ENCODE measurements around the gene TRIM67.
"Not testable (repeated sequence)": the region's sequence is repeated elsewhere in the genome, so short reads cannot be mapped to it uniquely, and the experiment has no call there.

TRIM67 gene

GRCh38 chr1:231158141-231158540 is 3.7 kb upstream of the TRIM67 start:
- DNase-seq (ENCODE audit: low spot score), result not testable (repeated sequence)

DNA sequence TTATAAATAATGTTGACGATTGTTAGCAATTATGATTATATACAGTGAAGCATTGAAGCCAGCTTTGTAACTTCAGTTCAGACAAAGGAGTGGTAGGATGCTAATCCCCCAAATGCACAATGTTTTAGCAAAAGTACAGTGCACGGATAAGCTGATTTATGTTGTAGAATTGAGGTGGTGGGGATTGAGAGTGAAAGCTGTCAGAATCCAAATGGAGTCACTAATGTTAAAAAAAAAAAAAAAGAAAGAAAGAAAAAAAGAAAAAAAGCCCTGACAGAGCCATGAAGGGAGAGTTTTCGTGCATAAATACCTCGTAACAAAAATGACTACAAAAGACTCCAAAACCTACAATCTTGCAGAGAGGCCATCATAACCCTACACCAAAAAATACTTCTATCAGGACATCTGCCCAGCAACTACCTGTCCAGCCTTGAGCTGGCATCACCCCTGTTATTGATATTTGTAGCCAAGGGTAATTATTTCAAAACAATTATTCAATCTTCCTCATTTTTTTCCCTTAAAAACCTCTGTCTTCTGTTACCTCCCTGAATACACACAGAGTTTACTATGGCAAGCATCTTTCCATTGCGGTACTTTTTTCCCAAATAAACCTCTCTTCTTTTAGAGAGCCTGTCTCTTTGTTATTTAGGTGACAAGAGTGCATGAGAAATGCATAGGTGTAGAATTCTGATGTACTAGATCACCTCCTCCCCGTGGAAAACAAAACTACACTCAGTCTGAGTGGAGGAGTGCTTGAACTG is 2.5 kb upstream of the TRIM67 start:
- DNase-seq (ENCODE audit: low spot score), result no peak

DNA sequence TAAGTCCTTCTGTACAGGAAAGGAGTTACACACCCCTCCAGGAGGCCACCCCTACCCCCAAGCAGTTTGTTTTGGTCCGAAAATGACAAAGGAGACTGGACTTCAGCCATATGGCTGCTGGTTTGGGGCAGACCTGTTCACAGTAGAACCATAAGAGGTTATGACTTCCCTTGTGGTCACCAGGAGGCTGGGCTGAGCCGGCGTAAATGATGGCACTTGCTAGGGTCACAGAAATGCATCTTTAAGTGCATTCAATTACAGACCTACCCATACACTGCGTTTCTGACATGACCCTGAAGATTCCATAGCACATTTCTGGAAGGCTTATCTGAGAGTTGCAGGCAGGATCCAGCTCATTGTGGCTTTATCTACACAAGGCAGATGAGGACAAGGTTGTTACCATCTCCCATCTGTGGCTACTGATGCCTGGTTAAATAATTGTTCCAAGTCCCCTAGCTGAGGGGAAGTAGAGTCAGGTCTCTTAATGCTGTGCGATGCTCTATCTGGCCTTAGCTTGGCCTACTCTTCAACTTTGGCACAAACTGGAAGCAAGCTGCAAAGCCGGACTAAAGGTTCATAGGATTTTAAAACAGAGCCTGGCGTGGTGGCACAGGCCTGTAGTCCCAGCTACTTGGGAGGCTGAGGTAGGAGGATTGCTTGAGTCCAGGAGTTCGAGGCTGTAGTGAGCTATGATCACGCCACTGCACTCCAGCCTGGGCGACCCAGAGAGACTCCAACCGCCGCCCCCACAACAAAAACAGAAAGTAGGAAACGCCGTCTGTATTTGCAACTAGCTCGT is 1.7 kb upstream of the TRIM67 start:
- no peak for DNase-seq (ENCODE audit: low spot score)

GRCh38 chr1:231160895-231161666 is 777 bp upstream of the TRIM67 start:
- no peak for DNase-seq (ENCODE audit: low spot score)

- no peak for DNase-seq (ENCODE audit: low spot score)
Measured at GRCh38 chr1:231162297-231162969, 575 bp downstream of the TRIM67 start.

DNA sequence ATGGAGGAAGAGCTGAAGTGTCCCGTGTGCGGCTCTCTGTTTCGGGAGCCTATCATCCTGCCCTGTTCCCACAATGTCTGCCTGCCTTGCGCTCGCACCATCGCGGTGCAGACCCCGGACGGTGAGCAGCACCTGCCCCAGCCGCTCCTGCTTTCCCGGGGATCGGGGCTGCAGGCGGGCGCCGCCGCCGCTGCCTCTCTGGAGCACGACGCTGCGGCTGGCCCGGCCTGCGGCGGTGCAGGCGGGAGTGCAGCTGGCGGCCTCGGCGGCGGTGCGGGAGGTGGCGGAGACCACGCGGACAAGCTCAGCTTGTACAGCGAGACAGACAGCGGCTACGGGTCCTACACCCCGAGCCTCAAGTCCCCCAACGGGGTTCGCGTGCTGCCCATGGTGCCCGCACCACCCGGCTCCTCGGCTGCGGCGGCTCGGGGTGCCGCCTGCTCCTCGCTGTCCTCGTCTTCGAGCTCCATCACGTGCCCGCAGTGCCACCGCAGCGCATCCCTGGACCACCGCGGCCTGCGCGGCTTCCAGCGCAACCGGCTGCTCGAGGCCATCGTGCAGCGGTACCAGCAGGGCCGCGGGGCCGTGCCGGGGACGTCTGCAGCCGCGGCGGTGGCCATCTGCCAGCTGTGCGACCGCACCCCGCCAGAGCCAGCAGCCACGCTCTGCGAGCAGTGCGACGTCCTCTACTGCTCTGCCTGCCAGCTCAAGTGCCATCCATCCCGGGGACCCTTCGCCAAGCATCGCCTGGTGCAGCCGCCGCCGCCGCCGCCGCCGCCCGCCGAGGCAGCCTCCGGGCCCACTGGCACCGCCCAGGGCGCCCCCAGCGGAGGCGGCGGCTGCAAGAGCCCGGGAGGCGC is 1.3 kb downstream of the TRIM67 start:
- no peak for DNase-seq (ENCODE audit: low spot score)

- DNase-seq (ENCODE audit: low spot score), result no peak
Measured at GRCh38 chr1:231163830-231164427, 2.1 kb downstream of the TRIM67 start.

DNA sequence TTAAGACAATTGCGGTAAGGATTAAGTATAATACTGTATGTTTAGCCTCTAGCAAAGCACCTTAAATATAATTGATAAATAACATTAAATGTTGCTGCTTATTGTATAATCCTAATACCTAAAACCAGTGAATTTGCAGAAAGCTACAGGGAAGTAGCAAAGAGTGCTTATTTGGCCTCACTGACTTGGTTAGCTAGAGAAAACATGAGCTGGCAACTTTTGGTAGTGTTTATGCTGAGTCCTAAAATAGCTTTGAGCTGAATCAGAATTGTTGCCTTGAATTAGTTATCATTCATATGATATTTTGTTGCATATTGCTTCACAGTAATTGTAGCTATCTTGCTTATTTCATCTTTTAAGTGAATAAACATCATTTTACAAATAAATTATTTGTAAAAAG is 3.5 kb downstream of the TRIM67 start:
- DNase-seq (ENCODE audit: low spot score), result no peak

GRCh38 chr1:231166398-231166797 is 4.5 kb downstream of the TRIM67 start:
- DNase-seq (ENCODE audit: low spot score), result no peak

DNA sequence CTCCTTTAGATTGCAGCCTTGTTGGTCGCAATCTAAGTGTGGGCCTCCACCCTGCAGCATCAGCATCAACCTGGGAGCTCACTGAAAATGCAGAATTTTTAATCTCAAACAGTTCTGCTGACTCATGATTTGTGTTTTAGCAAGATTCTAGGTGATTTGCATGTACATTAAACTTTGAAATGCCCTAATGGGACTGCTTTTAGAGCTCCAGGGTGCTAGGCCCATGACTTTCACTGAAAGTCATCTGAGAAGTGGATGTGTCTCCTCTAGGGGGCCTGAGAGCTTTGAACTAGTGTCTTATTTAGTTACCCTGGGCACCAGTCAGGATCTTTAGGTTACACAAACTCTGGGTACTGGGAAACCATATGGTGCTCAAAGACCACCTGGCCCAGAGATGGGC is 9.0 kb downstream of the TRIM67 start:
- no peak for DNase-seq (ENCODE audit: low spot score)

- no peak for DNase-seq (ENCODE audit: low spot score)
Measured at GRCh38 chr1:231171623-231172197, 9.9 kb downstream of the TRIM67 start.

DNA sequence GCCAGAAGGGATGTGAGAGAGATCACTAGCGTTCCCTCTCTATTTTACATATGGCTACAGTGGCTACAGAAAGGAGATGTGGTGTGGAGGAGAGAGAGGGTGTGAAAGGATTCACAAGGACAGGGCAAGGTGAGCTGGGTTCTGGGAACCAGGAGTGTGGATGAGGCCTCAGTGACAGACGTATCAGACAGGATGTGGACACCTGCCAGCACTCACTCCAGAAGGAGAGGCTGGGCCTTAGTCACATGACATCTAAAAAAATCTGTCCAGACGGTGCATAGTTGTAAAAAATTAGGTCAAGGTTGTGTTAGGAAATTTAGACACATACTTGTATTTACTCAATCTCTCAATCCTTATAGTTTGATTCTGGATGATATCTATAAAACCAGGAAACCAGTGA is 10.6 kb downstream of the TRIM67 start:
- no peak for DNase-seq (ENCODE audit: low spot score)

DNA sequence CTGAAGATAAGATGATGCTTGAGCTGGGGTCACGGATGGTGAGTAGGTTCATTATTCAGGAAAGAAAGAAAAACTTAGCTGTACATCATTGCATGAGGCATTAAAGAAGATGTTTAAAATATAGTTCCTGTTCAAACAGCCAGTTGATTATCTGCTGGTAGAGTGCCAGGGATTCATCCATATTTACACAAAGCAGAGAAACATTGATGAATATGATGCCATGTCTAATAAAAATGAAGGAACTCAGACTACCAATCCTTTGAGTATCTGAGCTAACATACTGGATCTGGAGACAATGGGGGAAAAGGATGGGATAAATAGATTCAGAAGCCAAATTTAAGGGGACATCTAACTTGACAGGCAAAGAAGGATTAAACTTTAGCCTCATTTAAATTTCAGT is 14.6 kb downstream of the TRIM67 start:
- no peak for DNase-seq (ENCODE audit: low spot score)

DNA sequence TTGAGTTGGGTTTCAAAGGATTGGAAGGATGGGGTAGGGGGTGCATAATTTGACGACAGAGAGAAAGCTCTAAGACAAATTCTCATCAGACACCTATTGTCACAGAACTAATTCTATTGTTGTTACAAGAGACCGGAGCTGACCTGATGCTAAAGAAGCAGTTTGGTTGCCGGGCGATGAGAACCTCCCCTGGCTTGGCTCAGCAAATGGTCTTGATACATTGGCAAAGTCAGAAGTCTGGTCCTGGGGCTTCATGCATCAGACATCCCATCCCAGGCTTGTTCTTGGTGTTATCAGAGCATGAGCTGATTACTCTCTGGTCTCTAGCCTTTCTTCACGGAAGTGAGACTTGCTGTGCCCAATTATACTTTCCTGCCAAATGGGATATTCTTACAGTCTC is 15.4 kb downstream of the TRIM67 start:
- DNase-seq (ENCODE audit: low spot score), result no peak

DNA sequence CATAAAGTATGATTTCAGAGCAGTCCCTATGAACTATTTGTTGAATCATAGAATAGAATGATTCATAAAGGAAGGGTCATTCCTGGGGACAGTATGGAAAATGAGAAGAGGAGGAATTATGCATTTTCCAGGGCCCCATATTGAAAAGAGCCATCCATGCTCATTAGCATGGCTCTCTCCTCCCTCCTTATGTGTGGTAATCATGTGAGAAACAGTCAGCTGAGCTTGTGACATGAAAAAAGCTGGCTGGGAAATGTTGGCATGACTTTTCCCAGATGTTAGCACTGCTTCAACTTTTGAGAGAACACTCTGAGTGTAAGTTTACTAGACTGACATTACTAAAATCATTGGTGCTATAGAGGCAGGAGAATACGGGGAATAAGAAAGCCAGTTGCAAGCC is 16.1 kb downstream of the TRIM67 start:
- no peak for DNase-seq (ENCODE audit: low spot score)

GRCh38 chr1:231178970-231179369 is 17.1 kb downstream of the TRIM67 start:
- no peak for DNase-seq (ENCODE audit: low spot score)

GRCh38 chr1:231180034-231180433 is 18.2 kb downstream of the TRIM67 start:
- no peak for DNase-seq (ENCODE audit: low spot score)

DNA sequence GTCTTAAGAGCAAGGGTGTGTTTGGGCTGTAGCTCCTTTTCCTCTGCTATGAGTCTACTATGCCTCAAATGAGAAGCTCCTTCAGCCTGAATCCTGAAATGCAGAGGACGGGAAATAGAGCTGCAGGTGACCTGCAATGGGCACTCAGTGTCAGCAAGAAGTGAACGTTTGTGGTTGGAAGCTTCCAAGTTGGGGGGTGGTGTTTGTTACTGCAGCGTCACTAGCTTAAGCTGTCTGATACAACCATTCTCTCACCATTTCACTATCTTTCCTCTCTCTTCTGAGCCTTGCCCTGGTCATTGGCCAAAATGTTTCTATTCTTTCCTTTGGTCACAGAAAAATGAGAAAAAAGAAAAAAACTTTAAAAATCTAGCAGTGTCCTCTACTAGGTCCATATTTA is 19.4 kb downstream of the TRIM67 start:
- no peak for DNase-seq (ENCODE audit: low spot score)

DNA sequence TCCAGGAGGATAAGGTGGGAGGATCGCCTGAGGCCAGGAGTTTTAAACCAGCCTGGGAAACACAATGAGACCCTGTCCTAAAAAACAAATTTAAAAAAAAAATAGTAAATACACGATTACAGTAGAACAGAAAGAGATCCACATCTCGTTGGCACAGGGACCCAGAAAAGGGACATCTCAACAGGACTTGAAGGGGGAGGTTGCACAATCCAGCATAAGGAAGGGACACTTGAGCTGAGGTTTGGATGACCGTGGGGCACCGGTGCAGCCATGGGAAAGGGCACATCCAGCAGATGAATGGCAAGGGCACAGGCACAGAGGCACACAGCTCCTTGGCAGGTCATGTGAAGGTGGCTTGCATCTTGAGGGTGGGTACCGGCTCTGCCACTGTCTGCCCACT is 20.5 kb downstream of the TRIM67 start:
- DNase-seq (ENCODE audit: low spot score), result no peak

Measured in COLO829 (cell line).